GM19240 (cell line): ENCODE measurements around the gene HOXA7.

Source experiments
- DNase-seq: peaks from one replicate; pipeline ENCODE4 v3.0.0; 2011; ENCODE audit warnings: low spot score; ENCODE audit not compliant: insufficient read length

Gene HOXA7

GRCh38 chr7:27170426-27171324 is 14.2 kb upstream of the HOXA7 start:
- no peak for DNase-seq

GRCh38 chr7:27169658-27170425 is 13.4 kb upstream of the HOXA7 start:
- no peak for DNase-seq

GRCh38 chr7:27168265-27168947 is 11.9 kb upstream of the HOXA7 start:
- DNase-seq, result no peak

GRCh38 chr7:27167916-27168264 is 11.4 kb upstream of the HOXA7 start:
- no peak for DNase-seq

- no peak for DNase-seq
Measured at GRCh38 chr7:27166531-27167505, 10.3 kb upstream of the HOXA7 start.

GRCh38 chr7:27165996-27166530 is 9.6 kb upstream of the HOXA7 start:
- DNase-seq, result no peak

GRCh38 chr7:27165089-27165995 is 8.9 kb upstream of the HOXA7 start, which contains the start of gene HOXA9:
Gene HOXA9 (minus strand): TSS chr7:27165537. CDS start chr7:27165457, 80 bp downstream.
- no peak for DNase-seq

- no peak for DNase-seq
Measured at GRCh38 chr7:27164367-27165088, 8.1 kb upstream of the HOXA7 start.

GRCh38 chr7:27164045-27164366 is 7.5 kb upstream of the HOXA7 start:
- DNase-seq, result no peak

GRCh38 chr7:27163288-27164044 is 7.0 kb upstream of the HOXA7 start:
- no peak for DNase-seq

- DNase-seq, result no peak
Measured at GRCh38 chr7:27162561-27163287, 6.2 kb upstream of the HOXA7 start.

GRCh38 chr7:27161721-27162560 is 5.5 kb upstream of the HOXA7 start:
- no peak for DNase-seq

- no peak for DNase-seq
Measured at GRCh38 chr7:27161214-27161720, 4.8 kb upstream of the HOXA7 start.

GRCh38 chr7:27160546-27161213 is 4.2 kb upstream of the HOXA7 start:
- DNase-seq, result peak; percentile 85

GRCh38 chr7:27160145-27160545 is 3.7 kb upstream of the HOXA7 start:
- DNase-seq, result no peak
